Mesothelial cell of epicardium (in vitro differentiated cells): ENCODE data around the gene PVALEF. TPM values are rescaled to one million over a fixed set of nuclear protein-coding genes. Genes with fewer than 3 reads are reported as not detected.

Source experiments
- DNase-seq, 2 experiments: peaks; one replicate each; pipeline ENCODE4 v3.0.0; 2021; ENCODE audit warnings: low spot score in 2 of 2; ENCODE audit not compliant: unreplicated experiment in 2 of 2
- H3K27ac Mint-ChIP-seq: 2 replicates; pipeline ENCODE4 v1.8.0; 2021; ENCODE audit warnings: mixed read lengths
- H3K27me3 Mint-ChIP-seq: 2 replicates; pipeline ENCODE4 v1.8.0; 2021; ENCODE audit warnings: low read depth, mixed read lengths
- H3K36me3 Mint-ChIP-seq: 2 replicates; pipeline ENCODE4 v1.8.0; 2021; ENCODE audit warnings: mixed read lengths
- H3K4me1 Mint-ChIP-seq: 2 replicates; pipeline ENCODE4 v1.8.0; 2021; ENCODE audit warnings: mixed read lengths
- H3K4me3 Mint-ChIP-seq: 2 replicates; pipeline ENCODE4 v1.8.0; 2021; ENCODE audit warnings: mild to moderate bottlenecking, moderate library complexity, mixed read lengths
- H3K9me3 Mint-ChIP-seq: 2 replicates; pipeline ENCODE4 v1.8.0; 2021; ENCODE audit warnings: mixed read lengths
- total RNA-seq: library from RNA; stranded (reverse); gene quantifications from 3 replicates; pipeline ENCODE4 v1.2.1, GENCODE V29; 2021
- TF ChIP-seq, protein P1 (sequence below): fragments of 200-600 bp; sonication (generic); IDR thresholded peaks from one replicate; pipeline ENCODE4 v1.5.0; 2021; ENCODE audit warnings: antibody characterized with exemption; ENCODE audit not compliant: unreplicated experiment

The PVALEF gene
- total RNA-seq, 1 donor from 2014 or later: 0.22 TPM

DNA sequence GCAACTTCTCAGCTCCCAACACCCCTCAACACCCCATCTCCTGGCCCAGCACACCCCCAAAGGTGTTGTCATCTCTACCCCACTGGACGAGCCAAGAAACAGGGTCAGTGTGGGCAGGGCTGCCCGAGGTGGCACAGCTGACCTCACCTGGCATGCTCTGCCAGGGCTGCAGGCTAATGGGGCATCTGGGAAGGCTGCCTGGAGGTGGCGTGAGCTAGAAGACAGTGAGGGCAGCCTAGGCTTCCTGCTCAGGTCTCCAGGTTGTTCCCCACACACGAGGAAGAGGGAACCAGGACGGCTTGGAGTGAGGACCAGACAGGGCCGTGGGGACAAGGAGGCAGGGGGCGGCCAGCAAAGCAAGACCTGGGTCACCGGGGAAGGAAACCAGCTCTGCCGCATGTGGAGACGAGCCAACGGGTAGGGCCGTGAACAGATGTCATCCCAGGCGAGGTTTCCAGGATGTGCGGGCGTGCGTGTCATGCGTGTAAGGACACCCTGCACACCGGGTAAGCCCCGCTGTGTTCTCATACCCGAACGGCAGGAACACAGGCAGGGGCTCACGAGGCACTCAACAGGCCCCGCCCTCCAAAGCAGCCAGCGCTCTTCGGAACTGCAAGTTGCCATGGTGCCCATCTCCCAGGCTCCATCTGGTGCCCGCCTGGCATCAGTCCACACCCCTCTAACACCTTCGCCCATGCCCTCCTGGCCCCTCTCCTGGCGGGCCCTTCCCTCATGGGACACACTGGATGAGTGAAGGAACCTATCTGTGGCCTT lies 29.6 kb upstream of the PVALEF start:
- Mint-ChIP-seq H3K4me1 (no peaks in the 10 kb centered on the region), H3K27ac (no peak overlapping the region), H3K36me3 (no peaks in the 10 kb centered on the region), H3K4me3 (no peak overlapping the region), H3K9me3 (no peaks in the 10 kb centered on the region), H3K27me3 (no peaks in the 10 kb centered on the region)
- TF ChIP-seq, protein P1, sequence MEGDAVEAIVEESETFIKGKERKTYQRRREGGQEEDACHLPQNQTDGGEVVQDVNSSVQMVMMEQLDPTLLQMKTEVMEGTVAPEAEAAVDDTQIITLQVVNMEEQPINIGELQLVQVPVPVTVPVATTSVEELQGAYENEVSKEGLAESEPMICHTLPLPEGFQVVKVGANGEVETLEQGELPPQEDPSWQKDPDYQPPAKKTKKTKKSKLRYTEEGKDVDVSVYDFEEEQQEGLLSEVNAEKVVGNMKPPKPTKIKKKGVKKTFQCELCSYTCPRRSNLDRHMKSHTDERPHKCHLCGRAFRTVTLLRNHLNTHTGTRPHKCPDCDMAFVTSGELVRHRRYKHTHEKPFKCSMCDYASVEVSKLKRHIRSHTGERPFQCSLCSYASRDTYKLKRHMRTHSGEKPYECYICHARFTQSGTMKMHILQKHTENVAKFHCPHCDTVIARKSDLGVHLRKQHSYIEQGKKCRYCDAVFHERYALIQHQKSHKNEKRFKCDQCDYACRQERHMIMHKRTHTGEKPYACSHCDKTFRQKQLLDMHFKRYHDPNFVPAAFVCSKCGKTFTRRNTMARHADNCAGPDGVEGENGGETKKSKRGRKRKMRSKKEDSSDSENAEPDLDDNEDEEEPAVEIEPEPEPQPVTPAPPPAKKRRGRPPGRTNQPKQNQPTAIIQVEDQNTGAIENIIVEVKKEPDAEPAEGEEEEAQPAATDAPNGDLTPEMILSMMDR: no peak
- DNase-seq: no peak

DNA sequence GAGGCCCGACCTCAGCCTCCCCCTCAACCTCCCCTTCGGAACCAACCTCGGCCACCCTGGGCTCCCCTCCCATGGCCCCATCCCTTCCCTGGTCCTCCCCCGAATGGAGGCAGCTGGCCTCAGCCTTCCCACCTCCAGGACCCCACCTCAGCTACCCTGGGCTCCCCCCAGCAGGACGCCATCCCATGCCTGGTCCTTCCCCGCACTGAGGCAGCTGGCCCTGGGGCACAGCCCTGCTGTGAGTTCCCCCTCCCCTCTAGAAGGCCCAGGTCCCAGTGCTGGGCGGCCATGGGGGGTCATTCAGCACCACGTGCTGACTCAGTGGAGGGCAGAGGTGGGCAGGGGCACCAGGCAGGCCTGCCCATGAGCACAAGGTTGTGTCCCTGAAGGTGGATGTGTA lies 28.9 kb upstream of the PVALEF start:
- H3K27me3 Mint-ChIP-seq: no peaks in the 10 kb centered on the region
- no peak overlapping the region for H3K4me3 Mint-ChIP-seq
- TF ChIP-seq, protein P1: no peak
- no peak overlapping the region for H3K27ac Mint-ChIP-seq
- H3K36me3 Mint-ChIP-seq: no peaks in the 10 kb centered on the region
- DNase-seq: no peak
- H3K4me1 Mint-ChIP-seq: no peaks in the 10 kb centered on the region
- no peaks in the 10 kb centered on the region for H3K9me3 Mint-ChIP-seq

DNA sequence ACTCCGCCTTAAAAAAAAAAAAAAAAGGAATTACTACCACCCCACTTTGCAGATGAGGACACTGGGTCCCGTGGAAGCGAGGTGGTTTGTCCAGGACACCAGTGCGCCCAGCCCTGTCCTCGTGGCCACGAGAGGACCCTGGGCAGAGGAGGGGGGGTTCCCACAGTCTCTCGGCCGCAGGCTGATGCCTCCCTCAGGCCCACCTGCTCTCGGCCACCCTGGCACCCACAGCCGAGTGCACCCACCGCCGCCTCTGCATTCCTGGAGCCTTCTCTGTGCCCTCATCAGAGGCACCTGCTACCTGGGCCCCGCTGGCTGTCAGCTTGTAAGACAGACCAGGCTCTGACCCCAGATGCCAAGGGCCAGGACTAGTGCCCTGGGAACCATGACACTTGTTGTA lies 28.1 kb upstream of the PVALEF start:
- DNase-seq: no peak
- Mint-ChIP-seq H3K4me1 (no peaks in the 10 kb centered on the region), H3K36me3 (no peaks in the 10 kb centered on the region), H3K27me3 (no peaks in the 10 kb centered on the region), H3K9me3 (no peaks in the 10 kb centered on the region), H3K27ac (no peak overlapping the region), H3K4me3 (no peak overlapping the region)
- TF ChIP-seq, protein P1: no peak

DNA sequence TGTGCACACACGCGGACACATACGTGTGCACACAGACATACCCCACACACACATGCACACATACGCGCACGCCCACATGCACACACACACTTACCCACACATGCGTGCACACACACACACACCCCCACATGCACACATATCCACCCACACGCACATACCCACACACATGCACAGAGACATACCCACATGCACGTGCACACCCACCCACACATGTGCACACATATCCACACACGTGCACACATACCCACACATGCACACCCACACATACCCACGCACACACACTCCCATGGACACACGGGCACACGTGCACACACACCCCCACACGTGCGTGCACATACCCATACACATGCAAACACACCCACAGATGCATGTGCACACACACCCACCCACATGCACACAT lies 27.2 kb upstream of the PVALEF start:
- Mint-ChIP-seq H3K36me3 (no peaks in the 10 kb centered on the region), H3K4me3 (no peak overlapping the region), H3K27ac (no peak overlapping the region), H3K9me3 (no peaks in the 10 kb centered on the region), H3K27me3 (no peaks in the 10 kb centered on the region), H3K4me1 (peaks cover 3% of the 10 kb centered on the region)
- TF ChIP-seq, protein P1: no peak
- no peak for DNase-seq

DNA sequence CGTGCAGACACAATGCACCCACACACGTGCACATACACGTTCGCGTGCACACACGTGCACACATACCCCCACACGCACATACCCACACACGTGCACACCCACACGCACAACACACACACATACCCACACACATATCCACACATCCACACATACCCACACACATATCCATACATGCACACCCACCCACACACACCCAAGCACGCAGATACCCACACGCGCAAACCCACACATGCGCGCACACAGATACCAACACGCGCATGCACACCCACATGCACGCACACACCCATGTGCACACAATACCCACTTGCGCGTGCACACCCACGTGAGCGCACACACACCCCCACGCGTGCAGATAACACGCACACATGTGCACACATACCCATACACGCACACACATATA lies 26.8 kb upstream of the PVALEF start:
- no peaks in the 10 kb centered on the region for H3K9me3 Mint-ChIP-seq
- H3K4me1 Mint-ChIP-seq: peaks cover 3% of the 10 kb centered on the region
- no peaks in the 10 kb centered on the region for H3K36me3 Mint-ChIP-seq
- DNase-seq: no peak
- no peak overlapping the region for H3K4me3 Mint-ChIP-seq
- TF ChIP-seq, protein P1: no peak
- no peak overlapping the region for H3K27ac Mint-ChIP-seq
- H3K27me3 Mint-ChIP-seq: no peaks in the 10 kb centered on the region

DNA sequence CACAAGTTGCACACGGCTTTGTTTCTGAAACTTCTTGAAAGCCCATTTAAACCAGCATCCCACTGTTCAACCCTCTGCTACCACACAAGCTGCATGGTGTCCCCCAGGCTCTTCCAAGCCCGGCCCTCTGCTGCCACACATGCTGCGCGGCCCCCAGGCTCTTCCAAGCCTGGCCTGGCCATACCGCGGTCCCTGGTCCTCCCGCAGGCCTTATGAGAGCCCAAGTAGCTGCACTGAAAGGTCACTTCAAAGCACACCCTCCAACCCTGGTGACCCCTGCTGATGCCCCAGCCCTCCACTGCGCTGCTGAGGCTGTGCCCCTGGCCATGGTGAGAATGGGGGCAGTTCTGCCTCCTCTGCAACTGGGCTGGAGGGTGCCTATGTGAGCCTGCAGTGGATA lies 25.9 kb upstream of the PVALEF start:
- TF ChIP-seq, protein P1: no peak
- no peak for DNase-seq
- H3K27me3 Mint-ChIP-seq: no peaks in the 10 kb centered on the region
- H3K9me3 Mint-ChIP-seq: no peaks in the 10 kb centered on the region
- H3K4me3 Mint-ChIP-seq: no peak overlapping the region
- H3K27ac Mint-ChIP-seq: no peak overlapping the region
- H3K4me1 Mint-ChIP-seq: peaks cover 3% of the 10 kb centered on the region
- no peaks in the 10 kb centered on the region for H3K36me3 Mint-ChIP-seq
